Measurements from ENCODE around the gene BECN2.
"Not testable (repeated sequence)": the region's sequence is repeated elsewhere in the genome, so short reads cannot be mapped to it uniquely, and the experiment has no call there.

Gene BECN2

GRCh38 chr1:241972703-241973369 is 15.3 kb downstream of the BECN2 start:
- intact Hi-C loops (cut with DNase I) = no loop called here
- peak in 2 of 42 donors; percentile 4 to 6 for DNase-seq

- intact Hi-C loops (cut with DNase I) = no loop called here
- DNase-seq = no peak
These were observed 18.7 kb downstream of the BECN2 start for GRCh38 chr1:241976229-241976628.

- intact Hi-C loops (cut with DNase I) = no loop called here
- DNase-seq = no peak
These were observed 21.5 kb downstream of the BECN2 start for GRCh38 chr1:241979071-241979470.

- DNase-seq = no peak
- intact Hi-C loops (cut with DNase I) = no loop called here
These were observed 22.4 kb downstream of the BECN2 start for GRCh38 chr1:241979926-241980325.

- intact Hi-C loops (cut with DNase I) = no loop called here
- DNase-seq = peak in 21 of 42 donors; percentile 12 to 64 (median 28)
These were observed 28.2 kb downstream of the BECN2 start for GRCh38 chr1:241985787-241986186.

GRCh38 chr1:241988389-241988930 is 30.9 kb downstream of the BECN2 start:
- intact Hi-C loops (cut with DNase I); DNase-seq: not testable (repeated sequence)

GRCh38 chr1:241990040-241990439 is 32.5 kb downstream of the BECN2 start:
- intact Hi-C loops (cut with DNase I) = loop anchor here (10.0 kb wide), 1 partner anchor 95 kb away; no protein-coding TSS in a partner anchor

GRCh38 chr1:241992734-241993133 is 35.2 kb downstream of the BECN2 start:
- DNase-seq = no peak
- intact Hi-C loops (cut with DNase I) = loop anchor here (10.0 kb wide), 1 partner anchor 98 kb away; no protein-coding TSS in a partner anchor

More at GRCh38 chr1:241990040-241990439, 32.5 kb downstream of the BECN2 start:
- peak; percentile 16 to 88 (median 68) for DNase-seq

- DNase-seq = no peak
- intact Hi-C loops (cut with DNase I) = loop anchor here (10.0 kb wide), 1 partner anchor 99 kb away; no protein-coding TSS in a partner anchor
These were observed 36.6 kb downstream of the BECN2 start for GRCh38 chr1:241994171-241994570.

- intact Hi-C loops (cut with DNase I) = loop anchor here (10.0 kb wide), 1 partner anchor 103 kb away; no protein-coding TSS in a partner anchor
- no peak for DNase-seq
These were observed 39.9 kb downstream of the BECN2 start for GRCh38 chr1:241997401-241997998.

GRCh38 chr1:241998412-241998921 is 40.9 kb downstream of the BECN2 start:
- peak in 41 of 42 donors; percentile 4 to 78 (median 46) for DNase-seq
- intact Hi-C loops (cut with DNase I) = loop anchor here (10.0 kb wide), 1 partner anchor 104 kb away; no protein-coding TSS in a partner anchor

GRCh38 chr1:241999026-241999425 is 41.5 kb downstream of the BECN2 start, which contains the start of gene MAP1LC3C:
MAP1LC3C (minus strand) TSS chr1:241999098; CDS start chr1:241999008, 90 bp downstream.
- DNase-seq = no peak
- intact Hi-C loops (cut with DNase I) = loop anchor here (10.0 kb wide), 1 partner anchor 104 kb away; no protein-coding TSS in a partner anchor

GRCh38 chr1:242000434-242000833 is 42.9 kb downstream of the BECN2 start:
- no peak for DNase-seq
- intact Hi-C loops (cut with DNase I) = no loop called here

GRCh38 chr1:242002072-242002471 is 44.5 kb downstream of the BECN2 start:
- intact Hi-C loops (cut with DNase I) = no loop called here
- no peak for DNase-seq

- intact Hi-C loops (cut with DNase I) = no loop called here
- no peak for DNase-seq
These were observed 44.9 kb downstream of the BECN2 start for GRCh38 chr1:242002510-242002909.

GRCh38 chr1:242004751-242005495 is 47.4 kb downstream of the BECN2 start:
- DNase-seq = no peak
- intact Hi-C loops (cut with DNase I) = no loop called here

- intact Hi-C loops (cut with DNase I) = no loop called here
- DNase-seq = peak in 14 of 42 donors; percentile 13 to 72 (median 34)
These were observed 48.4 kb downstream of the BECN2 start for GRCh38 chr1:242005866-242006535.

GRCh38 chr1:242006976-242007375 is 49.4 kb downstream of the BECN2 start:
- DNase-seq = no peak
- intact Hi-C loops (cut with DNase I) = no loop called here

All from head of caudate nucleus (tissue), 42 donors.